Uterus (tissue), 2 donors: ENCODE measurements around the gene CAPZA3.
"Not testable (repeated sequence)": the region's sequence is repeated elsewhere in the genome, so short reads cannot be mapped to it uniquely, and the experiment has no call there.

Experiments
- CTCF ChIP-seq, 4 experiments: fragments of 200-600 bp in 2 of 4; fragments of 450-650 bp in 2 of 4; sonication (generic) in 2 of 4; IDR thresholded peaks; one replicate each; pipeline ENCODE4 v1.5.1; 2016 to 2019; ENCODE audit warnings: antibody characterized with exemption in 4 of 4, mild to moderate bottlenecking in 2 of 4, moderate library complexity in 1 of 4
- POLR2A ChIP-seq, 2 donors: fragments of 450-650 bp; IDR thresholded peaks; one replicate each; pipeline ENCODE4 v1.6.1; 2016; ENCODE audit warnings: antibody characterized with exemption in 2 of 2, mild to moderate bottlenecking in 1 of 2, moderate library complexity in 1 of 2

GRCh38 chr12:18766479-18766878 lies 28.6 kb downstream of the CAPZA3 start:
- not testable (repeated sequence) for TF ChIP-seq CTCF, POLR2A (IDR thresholded peaks at IDR 0.05)
